Left ventricle myocardium inferior (tissue), 1 donor: ENCODE measurements around the gene CAMK2D. TPM values are rescaled to one million over a fixed set of nuclear protein-coding genes. Genes with fewer than 3 reads are reported as not detected.
A peak's percentile ranks its signal among the peaks of the same experiment; 100 is the strongest.
"Not testable (repeated sequence)": the region's sequence is repeated elsewhere in the genome, so short reads cannot be mapped to it uniquely, and the experiment has no call there.

Experiments
- DNase-seq: peaks from one replicate; pipeline ENCODE4 v3.0.0-alpha.2; 2020
- H3K27ac ChIP-seq: fragments of 200-600 bp; replicated peaks from 2 replicates; pipeline ENCODE4 v1.8.0; 2021
- H3K27me3 ChIP-seq: fragments of 200-600 bp; 2 replicates; pipeline ENCODE4 v1.8.0; 2021; ENCODE audit warnings: low read depth
- H3K36me3 ChIP-seq: fragments of 200-600 bp; 2 replicates; pipeline ENCODE4 v1.8.0; 2021
- H3K4me1 ChIP-seq: fragments of 200-600 bp; 2 replicates; pipeline ENCODE4 v1.8.0; 2021
- H3K4me3 ChIP-seq: fragments of 200-600 bp; 2 replicates; pipeline ENCODE4 v1.8.0; 2021; ENCODE audit warnings: mild to moderate bottlenecking, moderate library complexity
- H3K9me3 ChIP-seq: fragments of 200-600 bp; replicated peaks from 2 replicates; pipeline ENCODE4 v1.8.0; 2021
- intact Hi-C: fragments of 100-400 bp; cut with micrococcal nuclease; formaldehyde crosslinking; loops from one replicate; pipeline ENCODE4 v1.11.0; 2022
- total RNA-seq: library from RNA; stranded (reverse); fragmentation: NEBNext Ultra II Directional; extraction: Animal tissue kit (Norgen Biotek cat#: 25700); gene quantifications from one replicate; pipeline ENCODE4 v1.2.1, GENCODE V29; 2021
- TF ChIP-seq, protein P1 (sequence below): fragments of 200-600 bp; IDR thresholded peaks from 2 replicates; pipeline ENCODE4 v1.8.0; 2021; ENCODE audit warnings: antibody characterized with exemption, mild to moderate bottlenecking, borderline replicate concordance
- donor health status: DM: no; HTN: yes; CAD: no; lungs with severe emphysema.

CAMK2D gene
- total RNA-seq, 1 donor from 2014 or later, result 223 TPM

DNA sequence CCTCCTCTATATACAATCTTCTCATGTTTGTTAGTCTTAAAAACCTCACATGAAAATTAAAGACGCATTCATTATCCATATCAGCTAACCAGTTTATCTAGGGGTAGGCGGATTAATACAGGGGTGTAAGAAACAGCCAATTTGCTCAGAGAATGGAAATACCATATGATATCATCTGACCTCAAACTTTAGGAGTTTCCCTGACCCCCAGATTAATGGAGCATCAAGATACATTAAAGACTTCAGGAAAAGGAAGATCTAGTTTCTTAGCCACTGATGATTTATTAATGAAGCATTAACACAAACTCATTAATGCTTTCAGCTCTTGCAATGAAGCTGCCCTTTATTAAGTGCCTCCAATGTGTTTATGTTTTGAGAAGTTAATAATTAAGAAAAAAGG, 67.5 kb downstream of the CAMK2D start:
- H3K4me1 ChIP-seq, result peaks cover 89% of the 10 kb centered on the region
- intact Hi-C loops, result no loop called here
- no peaks in the 10 kb centered on the region for H3K9me3 ChIP-seq
- no peaks in the 10 kb centered on the region for H3K27me3 ChIP-seq
- TF ChIP-seq, protein P1, sequence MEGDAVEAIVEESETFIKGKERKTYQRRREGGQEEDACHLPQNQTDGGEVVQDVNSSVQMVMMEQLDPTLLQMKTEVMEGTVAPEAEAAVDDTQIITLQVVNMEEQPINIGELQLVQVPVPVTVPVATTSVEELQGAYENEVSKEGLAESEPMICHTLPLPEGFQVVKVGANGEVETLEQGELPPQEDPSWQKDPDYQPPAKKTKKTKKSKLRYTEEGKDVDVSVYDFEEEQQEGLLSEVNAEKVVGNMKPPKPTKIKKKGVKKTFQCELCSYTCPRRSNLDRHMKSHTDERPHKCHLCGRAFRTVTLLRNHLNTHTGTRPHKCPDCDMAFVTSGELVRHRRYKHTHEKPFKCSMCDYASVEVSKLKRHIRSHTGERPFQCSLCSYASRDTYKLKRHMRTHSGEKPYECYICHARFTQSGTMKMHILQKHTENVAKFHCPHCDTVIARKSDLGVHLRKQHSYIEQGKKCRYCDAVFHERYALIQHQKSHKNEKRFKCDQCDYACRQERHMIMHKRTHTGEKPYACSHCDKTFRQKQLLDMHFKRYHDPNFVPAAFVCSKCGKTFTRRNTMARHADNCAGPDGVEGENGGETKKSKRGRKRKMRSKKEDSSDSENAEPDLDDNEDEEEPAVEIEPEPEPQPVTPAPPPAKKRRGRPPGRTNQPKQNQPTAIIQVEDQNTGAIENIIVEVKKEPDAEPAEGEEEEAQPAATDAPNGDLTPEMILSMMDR, result no peak
- H3K36me3 ChIP-seq, result no peaks in the 10 kb centered on the region
- no peak overlapping the region for H3K27ac ChIP-seq
- H3K4me3 ChIP-seq, result no peak overlapping the region
- no peak for DNase-seq

DNA sequence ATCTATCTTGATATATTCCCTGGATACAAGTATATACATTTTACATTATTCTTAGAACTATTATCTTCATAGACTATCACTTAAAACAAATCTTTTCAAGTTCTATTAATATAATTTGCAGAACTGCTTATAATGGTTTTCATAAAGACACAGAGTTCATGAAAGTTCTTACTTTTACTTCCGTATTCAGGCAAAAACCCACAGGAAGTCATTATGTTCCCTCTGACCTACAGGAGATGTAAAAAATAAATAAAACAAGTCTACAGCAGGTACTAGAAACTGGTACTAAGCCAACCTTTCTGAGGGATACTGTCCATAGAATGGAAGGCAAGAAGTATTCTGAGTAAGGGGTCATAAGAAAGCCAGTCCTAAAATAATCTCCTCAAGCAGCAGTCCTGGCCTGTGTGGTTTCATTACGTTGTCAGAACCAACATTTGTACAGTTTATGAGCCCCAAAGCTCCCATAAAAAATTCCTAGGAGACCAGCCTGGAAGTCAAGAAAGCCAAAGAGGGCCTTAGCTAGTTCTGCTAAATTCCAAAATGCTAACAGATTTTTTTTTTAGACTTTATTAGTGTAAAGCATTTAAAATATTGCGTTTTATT, 68.6 kb downstream of the CAMK2D start:
- TF ChIP-seq, protein P1, result no peak
- intact Hi-C loops, result no loop called here
- Histone ChIP-seq H3K27me3 (no peaks in the 10 kb centered on the region), H3K4me3 (no peak overlapping the region), H3K27ac (peak overlapping the region; percentile 20), H3K36me3 (no peaks in the 10 kb centered on the region), H3K4me1 (peaks cover 92% of the 10 kb centered on the region), H3K9me3 (no peaks in the 10 kb centered on the region)
- DNase-seq, result no peak

DNA sequence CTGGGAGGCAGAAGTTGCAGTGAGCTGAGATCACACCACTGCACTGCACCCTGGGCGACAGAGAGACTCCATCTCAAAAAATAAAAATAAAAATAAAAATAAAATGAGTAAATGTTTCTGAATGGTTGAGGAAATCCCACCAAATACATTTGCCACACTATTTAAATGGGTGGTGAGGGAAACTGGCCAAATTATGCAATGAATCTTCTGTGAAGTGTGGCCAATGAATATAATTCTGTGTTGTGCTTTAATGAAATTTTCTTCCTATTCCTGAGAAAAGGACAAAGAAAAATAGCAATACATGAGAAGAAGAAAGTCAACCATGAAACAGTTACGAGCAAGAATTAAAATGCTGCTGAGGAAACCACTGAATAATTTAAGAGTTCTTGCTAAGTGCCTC, 69.9 kb downstream of the CAMK2D start:
- Histone ChIP-seq H3K9me3 (no peaks in the 10 kb centered on the region), H3K27me3 (no peaks in the 10 kb centered on the region), H3K27ac (no peak overlapping the region), H3K4me3 (no peak overlapping the region), H3K36me3 (no peaks in the 10 kb centered on the region), H3K4me1 (peaks cover 97% of the 10 kb centered on the region)
- no peak for DNase-seq
- TF ChIP-seq, protein P1, result no peak
- intact Hi-C loops, result no loop called here

DNA sequence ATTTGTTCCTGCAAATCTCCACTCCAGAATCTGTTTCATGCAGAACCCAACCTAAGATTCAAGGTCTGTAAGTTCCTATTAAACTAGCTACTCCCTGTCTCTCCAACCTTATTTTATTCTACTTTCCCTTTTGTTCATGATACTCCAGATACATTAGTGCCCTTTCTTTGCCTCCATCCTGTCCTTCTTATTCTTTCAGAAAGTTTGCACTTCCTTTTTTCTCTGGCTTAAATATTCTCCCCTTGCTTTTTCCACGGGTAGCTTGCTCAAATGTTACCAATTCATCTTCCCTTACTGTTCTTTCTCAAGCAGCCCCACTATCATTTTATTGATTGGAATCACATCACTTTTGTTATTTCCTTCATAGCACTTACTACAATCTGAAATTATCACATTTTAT, 72.1 kb downstream of the CAMK2D start:
- TF ChIP-seq, protein P1, result no peak
- H3K27me3 ChIP-seq, result no peaks in the 10 kb centered on the region
- no peaks in the 10 kb centered on the region for H3K9me3 ChIP-seq
- H3K4me1 ChIP-seq, result peaks cover 95% of the 10 kb centered on the region
- no peaks in the 10 kb centered on the region for H3K36me3 ChIP-seq
- no peak overlapping the region for H3K4me3 ChIP-seq
- intact Hi-C loops, result no loop called here
- H3K27ac ChIP-seq, result no peak overlapping the region
- no peak for DNase-seq

DNA sequence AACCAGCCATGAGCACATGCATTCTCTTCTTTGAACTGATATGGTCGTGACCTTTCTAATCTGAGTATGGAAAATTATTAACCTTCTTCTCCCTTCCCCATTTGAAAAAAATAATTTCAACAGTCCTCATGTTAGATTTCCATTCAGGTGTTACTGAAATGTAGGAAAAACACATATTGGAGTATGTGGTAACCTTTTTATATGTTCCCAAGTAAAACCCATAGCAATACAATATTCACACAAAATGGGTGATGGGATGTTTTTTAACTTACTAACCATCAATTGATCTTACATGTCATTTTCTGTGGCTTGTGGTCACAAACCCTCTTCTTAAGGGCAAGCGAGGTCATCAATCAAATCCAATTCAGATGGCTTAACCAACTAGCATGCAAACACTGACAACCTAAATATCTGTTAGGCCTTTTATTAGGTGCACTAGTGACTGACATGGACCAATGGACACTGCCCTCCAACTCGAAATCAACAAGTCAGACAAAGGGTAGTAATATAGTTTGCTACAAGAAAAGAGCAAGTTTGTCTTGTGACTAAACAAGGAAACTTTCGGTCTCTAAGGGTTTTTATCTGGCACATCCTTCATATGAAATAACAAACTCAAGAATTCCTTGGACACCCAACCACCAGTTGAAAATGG, 74.3 kb downstream of the CAMK2D start:
- H3K4me3 ChIP-seq, result no peak overlapping the region
- peaks cover 93% of the 10 kb centered on the region for H3K4me1 ChIP-seq
- H3K36me3 ChIP-seq, result no peaks in the 10 kb centered on the region
- no peaks in the 10 kb centered on the region for H3K27me3 ChIP-seq
- H3K9me3 ChIP-seq, result no peaks in the 10 kb centered on the region
- intact Hi-C loops, result no loop called here
- peak overlapping the region; percentile 83 for H3K27ac ChIP-seq
- DNase-seq, result no peak
- TF ChIP-seq, protein P1, result no peak

DNA sequence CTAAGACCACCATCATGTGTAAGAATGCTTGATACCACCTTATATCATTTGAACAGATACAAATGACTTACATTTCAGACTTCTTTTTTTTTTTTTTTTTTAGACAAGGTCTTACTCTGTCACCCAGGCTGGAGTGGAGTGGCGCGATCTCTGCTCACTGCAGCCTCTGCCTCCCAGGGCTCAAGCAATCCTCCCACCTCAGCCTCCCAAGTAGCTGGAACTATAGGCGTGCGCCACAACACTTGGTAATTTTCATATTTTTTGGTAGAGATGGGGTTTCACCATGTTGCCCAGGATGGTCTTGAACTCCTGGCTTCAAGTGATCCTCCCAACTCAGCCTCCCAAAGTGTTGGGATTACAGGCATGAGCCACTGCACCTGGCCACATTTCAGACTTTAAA, 76.4 kb downstream of the CAMK2D start:
- intact Hi-C loops, H3K36me3 ChIP-seq: not testable (repeated sequence)
- peaks cover 73% of the 10 kb centered on the region for H3K4me1 ChIP-seq

More for the DNA sequence above, 76.4 kb downstream of the CAMK2D start:
- H3K4me3 ChIP-seq, H3K27me3 ChIP-seq, DNase-seq, H3K9me3 ChIP-seq: not testable (repeated sequence)
- peak overlapping the region; percentile 83 for H3K27ac ChIP-seq
